Fibroblast of villous mesenchyme (primary cell): ENCODE results near the gene ZBTB17. TPM values are rescaled to one million over a fixed set of nuclear protein-coding genes. Genes with fewer than 3 reads are reported as not detected.
"Not testable (repeated sequence)": the region's sequence is repeated elsewhere in the genome, so short reads cannot be mapped to it uniquely, and the experiment has no call there.

Source experiments
- DNase-seq: peaks from one replicate; pipeline ENCODE4 v3.0.0-alpha.2; 2010; ENCODE audit warnings: low read depth
- H3K4me3 ChIP-seq: 2 replicates; pipeline ENCODE4 v1.5.1; 2011; ENCODE audit warnings: low read depth, mild to moderate bottlenecking, low read length
- CTCF ChIP-seq: IDR thresholded peaks from 2 replicates; pipeline ENCODE4 v1.5.1; 2012; ENCODE audit warnings: low read depth, mild to moderate bottlenecking, low read length; ENCODE audit not compliant: insufficient read depth
- total RNA-seq: library from RNA; depleted of rRNA; stranded (reverse); fragments of >200 nt; gene quantifications from 2 replicates; pipeline ENCODE4 v1.2.3, GENCODE V29; 2012

The ZBTB17 gene
- total RNA-seq, 1 donor: 31.5 TPM

GRCh38 chr1:16009678-16010077 is 33.8 kb upstream of the ZBTB17 start:
- H3K4me3 ChIP-seq: no peak overlapping the region
- TF ChIP-seq CTCF: no peak
- no peak for DNase-seq

GRCh38 chr1:16009030-16009460 is 33.1 kb upstream of the ZBTB17 start:
- DNase-seq: peak; percentile 70
- TF ChIP-seq CTCF: peak; percentile 95
- no peak overlapping the region for H3K4me3 ChIP-seq

GRCh38 chr1:16007671-16008341 is 31.9 kb upstream of the ZBTB17 start:
- no peak overlapping the region for H3K4me3 ChIP-seq
- no peak for TF ChIP-seq CTCF
- DNase-seq: no peak

- H3K4me3 ChIP-seq: no peak overlapping the region
- peak; percentile 3 for TF ChIP-seq CTCF
- DNase-seq: peak; percentile 24
These were observed 30.9 kb upstream of the ZBTB17 start for GRCh38 chr1:16006552-16007485.

GRCh38 chr1:16006010-16006409 is 30.1 kb upstream of the ZBTB17 start:
- no peak for DNase-seq
- TF ChIP-seq CTCF: no peak
- H3K4me3 ChIP-seq: no peak overlapping the region

GRCh38 chr1:16005597-16005996 is 29.7 kb upstream of the ZBTB17 start:
- no peak for DNase-seq
- no peak overlapping the region for H3K4me3 ChIP-seq
- TF ChIP-seq CTCF: no peak

GRCh38 chr1:16001274-16001673 is 25.4 kb upstream of the ZBTB17 start:
- DNase-seq, H3K4me3 ChIP-seq: not testable (repeated sequence)
